ENCODE measurements around the gene SERPINI1. TPM values are rescaled to one million over a fixed set of nuclear protein-coding genes. Genes with fewer than 3 reads are reported as not detected.

SERPINI1 gene
- polyA plus RNA-seq, 1 experiment, result 0.91 TPM

DNA sequence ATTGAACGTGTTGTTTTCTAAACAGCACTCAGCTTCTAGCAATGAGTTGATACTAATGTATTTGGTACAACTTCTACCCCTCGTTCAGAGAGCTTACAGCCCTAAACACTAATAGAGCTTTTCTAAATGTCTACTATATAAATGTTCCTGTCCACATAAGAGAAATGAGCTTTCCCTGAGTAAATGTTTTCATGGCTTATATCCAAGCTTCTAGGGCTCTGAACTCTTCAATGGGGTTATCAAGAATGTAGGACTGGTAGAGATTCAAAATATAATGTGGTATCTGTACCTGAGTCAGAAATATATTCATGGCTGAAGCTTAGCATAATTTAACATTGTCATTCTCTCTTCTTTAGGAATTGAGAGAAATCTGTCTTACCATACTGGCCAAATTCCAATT is 73.4 kb downstream of the SERPINI1 start:
- Histone ChIP-seq H3K36me3 (ENCODE audit: control insufficient read depth, insufficient read depth, low read length) (no peaks in the 10 kb centered on the region), H3K4me3 (ENCODE audit: low read depth, low read length) (no peak overlapping the region), H3K27me3 (ENCODE audit: control insufficient read depth, insufficient read depth, low read length) (no peaks in the 10 kb centered on the region)
- TF ChIP-seq CTCF (IDR thresholded peaks at IDR 0.05; ENCODE audit: insufficient read depth, low read depth, low read length), result no peak
- DNase-seq (ENCODE audit: low read depth), result no peak
- POLR2A ChIA-PET, result no interaction called here
- CTCF ChIA-PET, result no interaction called here

- no peak for DNase-seq (ENCODE audit: low read depth)
- no peak overlapping the region for H3K4me3 ChIP-seq (ENCODE audit: low read depth, low read length)
- CTCF ChIA-PET, result no interaction called here
- POLR2A ChIA-PET, result no interaction called here
- no peaks in the 10 kb centered on the region for H3K36me3 ChIP-seq (ENCODE audit: control insufficient read depth, insufficient read depth, low read length)
- H3K27me3 ChIP-seq (ENCODE audit: control insufficient read depth, insufficient read depth, low read length), result no peaks in the 10 kb centered on the region
- no peak for TF ChIP-seq CTCF (IDR thresholded peaks at IDR 0.05; ENCODE audit: insufficient read depth, low read depth, low read length)
Measured at GRCh38 chr3:167810236-167810635, 74.7 kb downstream of the SERPINI1 start.

GRCh38 chr3:167811031-167811430 is 75.5 kb downstream of the SERPINI1 start:
- TF ChIP-seq CTCF (IDR thresholded peaks at IDR 0.05; ENCODE audit: insufficient read depth, low read depth, low read length), result no peak
- H3K4me3 ChIP-seq (ENCODE audit: low read depth, low read length), result no peak overlapping the region
- DNase-seq (ENCODE audit: low read depth), result no peak
- H3K27me3 ChIP-seq (ENCODE audit: control insufficient read depth, insufficient read depth, low read length), result no peaks in the 10 kb centered on the region
- ChIA-PET CTCF (no interaction called here), POLR2A (no interaction called here)
- H3K36me3 ChIP-seq (ENCODE audit: control insufficient read depth, insufficient read depth, low read length), result no peaks in the 10 kb centered on the region

- no peaks in the 10 kb centered on the region for H3K27me3 ChIP-seq (ENCODE audit: control insufficient read depth, insufficient read depth, low read length)
- POLR2A ChIA-PET, result no interaction called here
- CTCF ChIA-PET, result no interaction called here
- no peak for TF ChIP-seq CTCF (IDR thresholded peaks at IDR 0.05; ENCODE audit: insufficient read depth, low read depth, low read length)
- no peak for DNase-seq (ENCODE audit: low read depth)
- no peaks in the 10 kb centered on the region for H3K36me3 ChIP-seq (ENCODE audit: control insufficient read depth, insufficient read depth, low read length)
- no peak overlapping the region for H3K4me3 ChIP-seq (ENCODE audit: low read depth, low read length)
Measured at GRCh38 chr3:167813169-167814123, 77.9 kb downstream of the SERPINI1 start.

GRCh38 chr3:167814441-167814951 is 79.0 kb downstream of the SERPINI1 start:
- POLR2A ChIA-PET, result no interaction called here
- Histone ChIP-seq H3K36me3 (ENCODE audit: control insufficient read depth, insufficient read depth, low read length) (no peaks in the 10 kb centered on the region), H3K4me3 (ENCODE audit: low read depth, low read length) (no peak overlapping the region), H3K27me3 (ENCODE audit: control insufficient read depth, insufficient read depth, low read length) (no peaks in the 10 kb centered on the region)
- TF ChIP-seq CTCF (IDR thresholded peaks at IDR 0.05; ENCODE audit: insufficient read depth, low read depth, low read length), result no peak
- DNase-seq (ENCODE audit: low read depth), result peak; percentile 47
- CTCF ChIA-PET, result no interaction called here
